B cell (primary cell): ENCODE measurements around the gene CRLF2. TPM values are rescaled to one million over a fixed set of nuclear protein-coding genes. Genes with fewer than 3 reads are reported as not detected.

ENCODE experiments used
- ATAC-seq: fragments of 200-7000 bp; cut with Tn5 transposase; one replicate; pipeline ENCODE4 v1.10.0; 2021; ENCODE audit warnings: low read depth, mild to moderate bottlenecking, moderate number of reproducible peaks, moderate library complexity
- CTCF ChIA-PET: fragments of 350-600 bp; sonication (Branson Sonifier 250); formaldehyde crosslinking; loops from one replicate; lab custom pipeline; 2021; ENCODE audit warnings: antibody characterized with exemption, inconsistent platforms; lab: Charles Lee
- POLR2A ChIA-PET: fragments of 350-600 bp; sonication (Branson Sonifier 250); formaldehyde crosslinking; loops from one replicate; lab custom pipeline; 2021; ENCODE audit warnings: antibody characterized with exemption; lab: Charles Lee
- DNase-seq: peaks from one replicate; pipeline ENCODE4 v3.0.0; 2013
- H2AFZ ChIP-seq: 2 replicates; pipeline ENCODE4 v1.6.1; 2012; ENCODE audit warnings: mild to moderate bottlenecking, low read depth, low read length; ENCODE audit not compliant: insufficient read depth, poor library complexity, severe bottlenecking
- H3K27ac ChIP-seq, 2 donors: 1 replicate in 1 of 2; 2 replicates in 1 of 2; pipeline ENCODE4 v1.5.1; 2012 to 2013; ENCODE audit warnings: low read length in 2 of 2, mild to moderate bottlenecking in 2 of 2, moderate library complexity in 1 of 2
- H3K27me3 ChIP-seq, 4 experiments: fragments of 200-600 bp in 1 of 4; sonication (generic) in 1 of 4; replicated peaks in 1 of 4; 1 replicate in 2 of 4; 2 replicates in 2 of 4; pipeline versions ENCODE4 v1.6.1 to v1.7.0; 2013 to 2016; ENCODE audit warnings: low read length in 3 of 4, mild to moderate bottlenecking in 2 of 4, mixed read lengths in 1 of 4, moderate library complexity in 1 of 4; ENCODE audit not compliant: insufficient read depth in 4 of 4, control insufficient read depth in 3 of 4; ENCODE audit errors: control extremely low read depth in 1 of 4
- H3K36me3 ChIP-seq, 2 experiments: replicated peaks in 1 of 2; 1 replicate in 1 of 2; 2 replicates in 1 of 2; pipeline versions ENCODE4 v1.6.1 to v1.7.1; 2013; ENCODE audit warnings: low read length in 1 of 2; ENCODE audit not compliant: insufficient read depth in 2 of 2, control insufficient read depth in 1 of 2; ENCODE audit errors: control extremely low read depth in 1 of 2, extremely low read depth in 1 of 2
- H3K4me1 ChIP-seq, 2 donors: fragments of 200-600 bp in 1 of 2; sonication (generic) in 1 of 2; 1 replicate in 1 of 2; 2 replicates in 1 of 2; pipeline versions ENCODE4 v1.5.1 to v1.6.1; 2013 to 2017; ENCODE audit warnings: low read length in 2 of 2; ENCODE audit not compliant: control insufficient read depth in 2 of 2, insufficient read depth in 2 of 2
- H3K4me2 ChIP-seq: replicated peaks from 2 replicates; pipeline ENCODE3; 2012; ENCODE audit warnings: mild to moderate bottlenecking, low read depth, low read length; ENCODE audit not compliant: poor library complexity, severe bottlenecking
- H3K4me3 ChIP-seq, 5 experiments: fragments of 200-600 bp in 1 of 5; sonication (generic) in 1 of 5; 1 replicate in 3 of 5; 2 replicates in 2 of 5; pipeline versions ENCODE4 v1.5.1 to v1.7.0; 2011 to 2016; ENCODE audit warnings: low read length in 4 of 5, mild to moderate bottlenecking in 4 of 5, low read depth in 2 of 5, control low read depth in 1 of 5, moderate library complexity in 1 of 5; ENCODE audit not compliant: insufficient read depth in 1 of 5; ENCODE audit errors: control extremely low read depth in 1 of 5, extremely low read depth in 1 of 5
- H3K79me2 ChIP-seq: fragments of 200-600 bp; sonication (generic); one replicate; pipeline ENCODE4 v1.6.0; 2016; ENCODE audit warnings: low read length; ENCODE audit not compliant: control insufficient read depth, insufficient read depth
- H3K9ac ChIP-seq: fragments of 200-600 bp; sonication (generic); 2 replicates; pipeline ENCODE4 v1.6.1; 2017; ENCODE audit warnings: mild to moderate bottlenecking, low read length, moderate library complexity
- H3K9me3 ChIP-seq, 3 donors: one replicate each; pipeline versions ENCODE4 v1.6.1 to v1.7.1; 2013; ENCODE audit warnings: low read length in 2 of 3; ENCODE audit not compliant: control insufficient read depth in 2 of 3, insufficient read depth in 1 of 3; ENCODE audit errors: control extremely low read depth in 1 of 3
- H4K20me1 ChIP-seq: 2 replicates; pipeline ENCODE4 v1.6.0; 2012; ENCODE audit warnings: mild to moderate bottlenecking, low read length; ENCODE audit not compliant: insufficient read depth, control insufficient read depth, poor library complexity, severe bottlenecking
- H3K27ac Mint-ChIP-seq: one replicate; pipeline ENCODE4 v1.8.0; 2021; ENCODE audit warnings: mixed read lengths
- H3K27me3 Mint-ChIP-seq: one replicate; pipeline ENCODE4 v1.8.0; 2021; ENCODE audit warnings: mixed read lengths
- H3K4me1 Mint-ChIP-seq: one replicate; pipeline ENCODE4 v1.8.0; 2021; ENCODE audit warnings: mixed read lengths
- H3K4me3 Mint-ChIP-seq: one replicate; pipeline ENCODE4 v1.8.0; 2021; ENCODE audit warnings: mixed read lengths
- H3K9me3 Mint-ChIP-seq: one replicate; pipeline ENCODE4 v1.8.0; 2022; ENCODE audit warnings: mixed read lengths; ENCODE audit not compliant: insufficient read depth
- CTCF ChIP-seq: fragments of 200-600 bp; IDR thresholded peaks from one replicate; pipeline ENCODE4 v1.8.0; 2022; ENCODE audit warnings: antibody characterized with exemption, mild to moderate bottlenecking
- EZH2 ChIP-seq: IDR thresholded peaks from 2 replicates; pipeline ENCODE4 v1.6.1; 2012; ENCODE audit warnings: borderline replicate concordance, low read depth, mild to moderate bottlenecking, moderate library complexity, low read length; ENCODE audit not compliant: insufficient read depth, poor library complexity, severe bottlenecking
- WGBS: methylation state at CpG from one replicate; pipeline ENCODE4 v1.1.5; 2013; ENCODE audit warnings: missing lambda C conversion rate; ENCODE audit not compliant: insufficient coverage; 5-methylcytosine and 5-hydroxymethylcytosine counted together
- intact Hi-C: fragments of 100-400 bp; cut with micrococcal nuclease; formaldehyde crosslinking; loops from one replicate; pipeline ENCODE4 v1.10.0; 2022
- polyA plus RNA-seq: library from polyadenylated mRNA; depleted of rRNA; stranded (reverse); fragments of >200 nt; gene quantifications from 2 replicates; pipeline ENCODE4 v1.2.3, GENCODE V29; 2012
- total RNA-seq, 2 donors: library from RNA; stranded (reverse); fragments of 120-200 nt in 1 of 2; gene quantifications; 1 replicate in 1 of 2; 2 replicates in 1 of 2; pipeline versions ENCODE4 v1.2.3 to v1.2.4, GENCODE V29; 2013 to 2022

Gene CRLF2
- total and polyA plus RNA-seq, 2 donors (not counting 1 experiment from before 2014, with no cell fraction given): not detected

DNA sequence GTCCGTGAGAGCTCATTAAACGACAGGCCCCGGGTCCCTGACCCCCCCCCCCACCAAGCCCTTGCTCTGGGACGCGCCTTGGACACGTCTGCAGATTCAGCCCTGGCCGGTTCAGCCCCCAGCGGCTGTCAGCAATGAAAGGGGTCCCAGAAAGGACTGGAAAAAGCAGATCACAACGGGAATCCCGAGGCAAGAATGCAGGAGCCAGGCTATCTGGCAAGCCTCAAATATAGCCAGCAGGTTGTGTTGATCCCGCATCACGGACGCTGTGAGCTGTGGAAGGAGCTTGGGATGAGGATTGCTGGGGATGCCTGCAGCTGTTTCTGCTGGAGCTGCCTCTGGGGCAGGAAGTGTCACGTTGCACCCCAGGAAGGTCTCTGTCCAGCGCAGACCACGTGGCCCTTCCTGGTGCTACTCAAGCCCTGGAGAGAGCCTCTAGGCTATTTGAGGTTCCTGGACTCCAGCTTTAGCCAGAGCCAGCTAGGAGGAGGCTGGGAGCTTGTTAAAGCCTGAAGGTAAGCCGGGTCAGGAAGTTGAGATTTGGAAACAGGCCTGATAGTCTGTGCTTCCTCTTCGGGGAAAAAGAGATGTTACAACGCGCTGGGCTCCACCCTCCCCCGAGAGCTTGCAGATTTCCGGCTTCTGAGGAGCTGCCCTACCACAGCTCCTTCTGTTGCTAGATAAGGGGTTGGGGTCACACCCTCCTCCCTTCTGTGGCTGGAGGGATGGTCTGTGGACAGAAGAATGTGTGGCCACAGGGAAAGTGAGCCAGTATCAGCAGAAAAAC lies 36.8 kb upstream of the CRLF2 start:
- intact Hi-C loops: loop anchor here (5.0 to 10.0 kb wide), 3 partner anchors 288 to 1376 kb away; partner anchors contain the start of gene P2RY8
- Histone ChIP-seq H3K4me3 (peak overlapping the region; percentile 14 to 57 (median 32)), H2AFZ (peak overlapping the region; percentile 78), H3K4me1 (peaks cover 12 to 20% of the 10 kb centered on the region in 2 donors), H3K79me2 (no peaks in the 10 kb centered on the region), H3K27me3 (no peaks in the 10 kb centered on the region), H4K20me1 (no peaks in the 10 kb centered on the region), H3K9me3 (peaks cover 0 to 16% (median 0%) of the 10 kb centered on the region in 3 donors), H3K4me2 (peak overlapping the region; percentile 80), H3K36me3 (no peaks in the 10 kb centered on the region), H3K9ac (peak overlapping the region; percentile 44), H3K27ac (peak overlapping the region; percentile 71 to 74)
- peak; percentile 75 for DNase-seq
- Mint-ChIP-seq H3K4me1 (peaks cover 13% of the 10 kb centered on the region), H3K27me3 (peaks cover 3% of the 10 kb centered on the region), H3K4me3 (peak overlapping the region; percentile 53), H3K27ac (peak overlapping the region; percentile 72), H3K9me3 (no peaks in the 10 kb centered on the region)
- WGBS: 3% methylated on average over 19 of the region's 22 CpGs
- CTCF ChIA-PET: no interaction called here
- no peak for TF ChIP-seq EZH2
- TF ChIP-seq CTCF: no peak
- POLR2A ChIA-PET: no interaction called here
- ATAC-seq: peak; percentile 74
